Upper lobe of left lung (tissue), 6 donors: ENCODE data around the gene FAM83B. TPM values are rescaled to one million over a fixed set of nuclear protein-coding genes. Genes with fewer than 3 reads are reported as not detected.

Experiments used
- ATAC-seq, 2 donors: fragments of 200-7000 bp; cut with Tn5 transposase; one replicate each; pipeline ENCODE4 v1.9.1; 2022; ENCODE audit warnings: mild to moderate bottlenecking in 2 of 2, moderate library complexity in 2 of 2; ENCODE audit not compliant: low FRiP score in 2 of 2
- DNase-seq, 2 donors: peaks; one replicate each; pipeline ENCODE4 v3.0.0-alpha.2; 2019 to 2020
- H3K27ac ChIP-seq, 4 donors: fragments of 200-600 bp; sonication (generic); one replicate each; pipeline ENCODE4 v1.5.1; 2016 to 2019
- H3K27me3 ChIP-seq, 4 donors: fragments of 200-600 bp; sonication (generic); one replicate each; pipeline ENCODE4 v1.5.1; 2017 to 2019
- H3K36me3 ChIP-seq, 4 donors: fragments of 200-600 bp; sonication (generic); one replicate each; pipeline ENCODE4 v1.5.1; 2016 to 2019
- H3K4me1 ChIP-seq, 4 donors: fragments of 200-600 bp; sonication (generic); one replicate each; pipeline ENCODE4 v1.5.1; 2018 to 2019
- H3K4me3 ChIP-seq, 4 donors: fragments of 200-600 bp; sonication (generic); one replicate each; pipeline ENCODE4 v1.5.1; 2017 to 2019; ENCODE audit warnings: mild to moderate bottlenecking in 2 of 4, moderate library complexity in 1 of 4
- H3K9me3 ChIP-seq, 4 donors: fragments of 200-600 bp; sonication (generic); one replicate each; pipeline ENCODE4 v1.5.1; 2018 to 2019
- EP300 ChIP-seq, 4 donors: sonication (generic); formaldehyde crosslinking; IDR thresholded peaks; one replicate each; pipeline ENCODE4 v1.5.1; 2017; ENCODE audit warnings: antibody characterized with exemption in 4 of 4, control low read depth in 2 of 4
- POLR2A ChIP-seq, 4 donors: fragments of 450-650 bp; IDR thresholded peaks; one replicate each; pipeline ENCODE4 v1.5.1; 2016 to 2017; ENCODE audit warnings: antibody characterized with exemption in 4 of 4, mild to moderate bottlenecking in 2 of 4
- POLR2AphosphoS5 ChIP-seq, 2 donors: sonication (generic); formaldehyde crosslinking; IDR thresholded peaks; one replicate each; pipeline ENCODE4 v1.5.1; 2017; ENCODE audit warnings: antibody characterized with exemption in 2 of 2
- WGBS, 2 donors: methylation state at CpG; one replicate each; pipeline ENCODE4 v1.1.5; 2017 to 2018; 5-methylcytosine and 5-hydroxymethylcytosine counted together
- total RNA-seq, 6 donors: library from RNA; depleted of rRNA in 4 of 6; stranded (reverse); fragments of >200 nt in 4 of 6; gene quantifications; one replicate each; pipeline versions ENCODE4 v1.1.0 to v1.2.1, GENCODE V29; 2016 to 2021
- TF ChIP-seq, protein P1 (sequence below), 6 experiments: fragments of 450-650 bp in 4 of 6; fragments of 200-600 bp in 2 of 6; sonication (generic) in 2 of 6; IDR thresholded peaks; one replicate each; pipeline ENCODE4 v1.5.1; 2016 to 2019; ENCODE audit warnings: antibody characterized with exemption in 6 of 6
- donor health status: DM: no; HTN: no; CAD: no; lungs with moderate emphysema.
- donor health status: DM: no; HTN: yes; CAD: no; lungs with severe emphysema.

FAM83B gene
- total RNA-seq, 6 donors from 2014 or later: 0.29 to 1.5 (median 0.73) TPM; not detected in 2

DNA sequence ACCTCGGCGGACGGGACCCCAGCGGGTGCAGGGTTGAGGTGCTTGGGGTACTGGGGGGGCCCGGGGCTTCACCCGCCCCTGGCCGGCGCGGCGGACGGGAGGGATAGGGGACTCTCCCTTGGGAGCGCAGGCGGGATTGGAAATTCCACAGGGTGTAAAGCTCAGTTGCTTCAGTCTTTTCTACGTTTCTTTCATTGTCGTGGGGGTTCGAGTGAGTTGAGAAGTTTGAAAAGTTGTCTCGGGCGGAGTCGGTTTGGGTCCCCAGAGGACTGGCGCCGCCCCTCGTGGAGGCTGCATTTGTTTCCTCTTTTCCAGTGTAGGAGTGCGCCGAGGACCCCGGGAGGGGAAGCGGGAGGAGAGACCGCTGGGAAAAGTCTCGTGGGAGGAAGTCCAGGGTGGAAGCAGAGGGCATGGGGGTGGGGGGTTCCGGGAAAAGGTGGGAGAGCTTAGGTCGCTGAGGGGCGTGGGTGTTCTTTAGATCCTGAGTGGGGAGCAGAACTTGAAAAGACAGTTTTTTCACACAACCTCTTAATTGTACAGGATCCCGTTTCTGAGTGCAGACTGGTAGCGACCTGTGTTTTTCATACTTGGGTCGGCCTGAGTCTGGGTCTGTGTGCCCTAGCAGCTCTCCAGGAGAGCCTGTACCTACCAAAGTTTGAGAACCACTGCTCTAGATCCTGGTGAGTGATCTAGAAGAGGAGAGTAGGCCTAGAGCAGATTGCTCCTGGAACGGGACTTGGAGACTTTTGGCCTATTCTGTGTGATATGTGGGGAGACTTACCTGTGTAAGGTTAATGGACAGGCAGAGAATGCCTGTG lies 495 bp downstream of the FAM83B start:
- ATAC-seq (peak; percentile 24 to 42), DNase-seq (no peak)
- Histone ChIP-seq H3K36me3 (no peaks in the 10 kb centered on the region), H3K4me3 (peak overlapping the region in 3 of 4 donors; percentile 32 to 52 (median 51)), H3K27me3 (peaks cover 0 to 2% (median 0%) of the 10 kb centered on the region in 4 donors), H3K27ac (no peak overlapping the region), H3K4me1 (peaks cover 0 to 6% (median 4%) of the 10 kb centered on the region in 4 donors), H3K9me3 (no peaks in the 10 kb centered on the region)
- 8 to 21% methylated on average over 18 to 32 of the region's 35 CpGs for WGBS, 2 donors
- TF ChIP-seq EP300 (IDR thresholded peaks at IDR 0.05) (no peak), POLR2AphosphoS5 (IDR thresholded peaks at IDR 0.05) (no peak), POLR2A (IDR thresholded peaks at IDR 0.05) (no peak)
- TF ChIP-seq, protein P1, sequence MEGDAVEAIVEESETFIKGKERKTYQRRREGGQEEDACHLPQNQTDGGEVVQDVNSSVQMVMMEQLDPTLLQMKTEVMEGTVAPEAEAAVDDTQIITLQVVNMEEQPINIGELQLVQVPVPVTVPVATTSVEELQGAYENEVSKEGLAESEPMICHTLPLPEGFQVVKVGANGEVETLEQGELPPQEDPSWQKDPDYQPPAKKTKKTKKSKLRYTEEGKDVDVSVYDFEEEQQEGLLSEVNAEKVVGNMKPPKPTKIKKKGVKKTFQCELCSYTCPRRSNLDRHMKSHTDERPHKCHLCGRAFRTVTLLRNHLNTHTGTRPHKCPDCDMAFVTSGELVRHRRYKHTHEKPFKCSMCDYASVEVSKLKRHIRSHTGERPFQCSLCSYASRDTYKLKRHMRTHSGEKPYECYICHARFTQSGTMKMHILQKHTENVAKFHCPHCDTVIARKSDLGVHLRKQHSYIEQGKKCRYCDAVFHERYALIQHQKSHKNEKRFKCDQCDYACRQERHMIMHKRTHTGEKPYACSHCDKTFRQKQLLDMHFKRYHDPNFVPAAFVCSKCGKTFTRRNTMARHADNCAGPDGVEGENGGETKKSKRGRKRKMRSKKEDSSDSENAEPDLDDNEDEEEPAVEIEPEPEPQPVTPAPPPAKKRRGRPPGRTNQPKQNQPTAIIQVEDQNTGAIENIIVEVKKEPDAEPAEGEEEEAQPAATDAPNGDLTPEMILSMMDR (IDR thresholded peaks at IDR 0.05): no peak

DNA sequence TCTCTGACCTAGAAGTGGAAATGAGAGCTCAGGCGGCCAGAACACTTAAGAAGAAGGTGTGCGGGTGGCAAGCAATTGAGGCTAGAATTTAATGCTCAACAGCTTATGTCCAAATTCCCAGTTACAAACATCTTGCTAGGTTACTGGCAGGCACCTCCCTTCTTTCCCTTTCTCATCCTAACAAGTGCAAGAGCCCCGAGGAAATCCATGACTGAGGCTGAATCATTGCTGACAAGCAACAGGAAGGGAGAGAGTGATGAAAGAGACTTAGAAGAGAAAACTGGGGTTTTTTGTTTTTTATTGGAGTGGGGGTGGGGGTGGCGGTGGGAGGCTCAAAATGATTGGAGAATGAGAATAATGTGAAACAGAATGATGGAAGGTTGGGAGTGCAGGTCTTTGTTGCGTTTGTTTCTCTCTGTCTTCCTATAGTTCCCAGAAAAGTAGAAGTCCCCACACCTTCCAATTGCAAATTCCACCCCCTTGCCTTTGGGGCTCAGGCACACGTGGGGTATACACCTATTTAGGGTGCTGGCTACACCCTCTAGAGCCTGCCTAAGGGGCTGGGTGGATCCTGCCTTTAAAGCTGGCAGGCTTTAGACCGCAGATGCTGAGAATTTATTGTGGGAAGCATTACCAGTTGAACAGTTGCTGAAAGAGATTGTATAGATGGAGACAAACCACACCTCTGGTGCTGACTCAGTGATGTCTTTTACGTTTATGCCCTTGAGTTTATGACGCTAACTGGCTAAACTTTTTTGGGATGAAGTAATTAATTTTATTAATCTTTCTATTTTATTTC lies 1.4 kb downstream of the FAM83B start:
- no peak overlapping the region for H3K4me3 ChIP-seq
- H3K36me3 ChIP-seq: no peaks in the 10 kb centered on the region
- TF ChIP-seq POLR2AphosphoS5 (IDR thresholded peaks at IDR 0.05): no peak
- TF ChIP-seq EP300 (IDR thresholded peaks at IDR 0.05): no peak
- TF ChIP-seq POLR2A (IDR thresholded peaks at IDR 0.05): no peak
- TF ChIP-seq, protein P1 (IDR thresholded peaks at IDR 0.05): no peak
- peaks cover 0 to 2% (median 0%) of the 10 kb centered on the region in 4 donors for H3K27me3 ChIP-seq
- 64 to 73% methylated on average over 9 of the region's 9 CpGs for WGBS, 2 donors
- ATAC-seq (no peak), DNase-seq (no peak)
- peaks cover 0 to 6% (median 4%) of the 10 kb centered on the region in 4 donors for H3K4me1 ChIP-seq
- no peaks in the 10 kb centered on the region for H3K9me3 ChIP-seq
- no peak overlapping the region for H3K27ac ChIP-seq

DNA sequence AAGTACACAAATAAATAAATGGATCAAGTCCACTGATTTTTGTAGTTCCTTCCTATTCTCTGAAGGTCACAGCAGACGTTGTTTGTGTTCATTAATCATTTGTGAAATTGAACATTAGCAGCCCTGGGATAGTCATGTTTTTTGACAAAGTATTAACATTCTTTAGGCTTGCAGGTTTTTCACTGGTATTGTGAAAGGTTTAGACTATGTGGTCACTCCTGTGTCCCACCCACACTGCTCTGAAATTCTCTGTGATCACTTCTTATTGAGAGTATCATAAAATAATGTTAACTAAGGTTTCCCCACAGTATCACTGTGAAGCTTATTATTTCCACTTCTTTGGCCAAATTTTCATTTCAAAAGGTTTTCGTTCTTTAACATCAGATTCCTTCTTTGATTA lies 3.5 kb downstream of the FAM83B start:
- DNase-seq: no peak
- H3K27me3 ChIP-seq: peaks cover 0 to 2% (median 0%) of the 10 kb centered on the region in 4 donors
- TF ChIP-seq, protein P1 (IDR thresholded peaks at IDR 0.05): no peak
- no peak for TF ChIP-seq POLR2A (IDR thresholded peaks at IDR 0.05)
- TF ChIP-seq EP300 (IDR thresholded peaks at IDR 0.05): no peak
- no peak for TF ChIP-seq POLR2AphosphoS5 (IDR thresholded peaks at IDR 0.05)
- no peaks in the 10 kb centered on the region for H3K36me3 ChIP-seq
- ATAC-seq: no peak
- no peaks in the 10 kb centered on the region for H3K9me3 ChIP-seq
- H3K4me3 ChIP-seq: no peak overlapping the region
- 60 to 64% methylated on average over 2 of the region's 2 CpGs for WGBS, 2 donors
- H3K4me1 ChIP-seq: peaks cover 0 to 6% (median 4%) of the 10 kb centered on the region in 4 donors
- H3K27ac ChIP-seq: no peak overlapping the region

DNA sequence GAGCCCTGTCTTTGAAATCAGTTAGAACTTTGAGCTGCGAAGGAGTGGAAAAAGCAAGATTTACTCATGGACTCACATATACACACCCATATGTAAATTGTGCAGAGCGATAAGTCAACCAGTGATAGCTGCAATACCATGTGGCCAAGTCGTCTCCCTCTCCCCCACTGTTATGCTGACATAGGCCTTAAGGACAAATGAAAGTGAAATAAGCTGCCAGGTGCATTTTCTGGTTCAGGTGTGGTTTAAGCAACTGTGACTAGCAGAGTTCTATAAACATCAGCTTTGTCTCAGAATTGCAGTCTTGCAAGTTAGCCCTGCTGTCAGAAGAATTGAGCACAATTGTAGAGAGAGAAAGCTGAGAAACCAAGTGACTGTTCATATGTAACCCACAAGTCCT lies 9.6 kb downstream of the FAM83B start:
- 73 to 86% methylated on average over 3 of the region's 3 CpGs for WGBS, 2 donors
- no peaks in the 10 kb centered on the region for H3K9me3 ChIP-seq
- H3K4me1 ChIP-seq: no peaks in the 10 kb centered on the region
- no peak overlapping the region for H3K4me3 ChIP-seq
- DNase-seq: no peak
- no peak for TF ChIP-seq POLR2AphosphoS5 (IDR thresholded peaks at IDR 0.05)
- TF ChIP-seq EP300 (IDR thresholded peaks at IDR 0.05): no peak
- no peak for TF ChIP-seq POLR2A (IDR thresholded peaks at IDR 0.05)
- TF ChIP-seq, protein P1 (IDR thresholded peaks at IDR 0.05): no peak
- H3K27me3 ChIP-seq: no peaks in the 10 kb centered on the region
- no peak overlapping the region for H3K27ac ChIP-seq
- ATAC-seq: no peak
- no peaks in the 10 kb centered on the region for H3K36me3 ChIP-seq
